ENCODE data around the gene TLK1. TPM values are rescaled to one million over a fixed set of nuclear protein-coding genes. Genes with fewer than 3 reads are reported as not detected.

TLK1 gene
- total and polyA plus RNA-seq, 10 of the 15 experiments (the other 5 are each of a cell fraction or from before 2014, with no cell fraction given): 25.1 to 126 (median 57.3) TPM

DNA sequence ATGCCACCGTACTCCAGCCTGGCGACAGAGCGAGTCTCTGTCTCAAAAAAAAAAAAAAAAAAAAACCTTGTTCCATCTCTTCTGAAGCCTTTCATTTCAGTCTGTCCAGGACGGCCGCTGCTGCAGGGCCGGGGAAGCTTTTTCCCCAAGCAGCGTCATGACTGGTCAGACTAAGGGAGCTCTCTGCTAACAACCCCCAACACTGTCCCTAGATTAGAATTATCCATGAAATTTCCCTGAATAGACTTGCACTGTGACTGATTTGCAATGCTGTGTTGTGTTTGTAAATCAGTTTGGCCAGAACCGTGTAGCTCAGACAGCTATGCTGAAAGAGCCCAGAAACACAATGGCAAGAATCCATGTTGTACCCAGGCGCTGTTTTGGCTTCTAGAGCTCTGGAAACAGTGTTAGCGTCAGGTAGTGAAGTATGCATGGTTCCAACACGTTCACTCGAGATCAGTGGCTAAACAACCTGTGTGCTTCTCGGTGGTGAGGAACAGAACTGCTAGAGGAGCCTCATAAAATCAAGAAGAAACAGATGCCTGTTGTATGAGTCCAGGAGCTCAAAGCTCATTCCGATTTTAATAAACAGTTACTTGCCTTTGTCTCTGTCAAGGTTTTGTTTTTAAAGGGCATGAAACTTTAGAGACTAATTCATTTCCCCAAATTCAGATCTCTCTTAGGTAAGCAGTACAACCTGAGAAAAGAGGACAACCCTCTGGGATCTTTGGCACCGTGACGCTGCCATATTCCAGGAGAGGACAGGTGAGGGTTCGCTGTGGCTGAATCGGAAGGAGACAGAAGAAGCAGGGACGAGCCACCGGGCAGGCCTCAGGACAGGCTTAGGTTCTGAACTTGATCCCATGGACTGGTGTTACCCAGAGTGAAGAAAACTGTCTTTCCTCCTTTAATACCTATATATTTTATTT is 188.1 kb downstream of the TLK1 start (continued):
- TF ChIP-seq, protein P1, sequence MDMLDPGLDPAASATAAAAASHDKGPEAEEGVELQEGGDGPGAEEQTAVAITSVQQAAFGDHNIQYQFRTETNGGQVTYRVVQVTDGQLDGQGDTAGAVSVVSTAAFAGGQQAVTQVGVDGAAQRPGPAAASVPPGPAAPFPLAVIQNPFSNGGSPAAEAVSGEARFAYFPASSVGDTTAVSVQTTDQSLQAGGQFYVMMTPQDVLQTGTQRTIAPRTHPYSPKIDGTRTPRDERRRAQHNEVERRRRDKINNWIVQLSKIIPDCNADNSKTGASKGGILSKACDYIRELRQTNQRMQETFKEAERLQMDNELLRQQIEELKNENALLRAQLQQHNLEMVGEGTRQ (IDR thresholded peaks at IDR 0.05; ENCODE audit: borderline replicate concordance, low read depth, low read length): no peak
- no peak for TF ChIP-seq JUND (IDR thresholded peaks at IDR 0.05; ENCODE audit: low read depth, low read length)

DNA sequence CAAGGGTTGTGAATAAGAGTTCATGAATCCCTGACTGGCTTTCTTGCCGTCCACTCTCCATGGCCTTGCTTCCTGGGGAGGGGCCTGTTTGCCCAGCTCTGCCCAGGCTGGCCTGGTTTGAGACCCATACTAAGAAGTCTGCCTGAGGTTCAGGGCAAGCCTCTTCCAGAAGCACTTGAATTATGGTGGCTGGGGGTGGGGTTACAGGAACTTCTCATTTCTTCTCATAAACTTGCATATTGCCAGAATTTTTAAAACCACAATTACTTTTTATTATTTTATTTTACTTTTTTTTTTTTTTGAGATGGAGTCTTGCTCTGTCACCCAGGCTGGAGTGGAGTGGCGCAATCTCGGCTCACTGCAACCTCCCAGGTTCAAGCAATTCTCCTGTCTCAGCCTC is 189.6 kb downstream of the TLK1 start:
- H2AFZ ChIP-seq (ENCODE audit: control insufficient read depth, low read depth, low read length): no peak overlapping the region
- FAIRE-seq: no peak
- H3K4me3 ChIP-seq: no peak overlapping the region
- H3K9ac ChIP-seq (ENCODE audit: control insufficient read depth, insufficient read depth, low read length): no peak overlapping the region
- H3K27ac ChIP-seq (ENCODE audit: control insufficient read depth, insufficient read depth): no peak overlapping the region
- no TSS peak for BruUV-seq (replicated peaks)
- no peak for ATAC-seq
- intact Hi-C loops (cut with micrococcal nuclease; ENCODE audit: unreplicated experiment) (loop anchor here (5.0 kb wide), 3 partner anchors 351 to 601 kb away; partner anchors contain the start of genes DCAF17 and METTL8), in situ Hi-C loops (cut with MboI) (loop anchor here (10.0 to 25.0 kb wide), 2 partner anchors 466 to 1134 kb away; partner anchors contain the start of genes DCAF17, DLX2 and METTL8)
- H3K4me1 ChIP-seq (ENCODE audit: control insufficient read depth, insufficient read depth, low read length): peaks cover 10% of the 10 kb centered on the region
- no peak for TF ChIP-seq JUND (IDR thresholded peaks at IDR 0.05; ENCODE audit: low read depth, low read length)
- TF ChIP-seq ZZZ3 (IDR thresholded peaks at IDR 0.05; ENCODE audit: control insufficient read depth, insufficient read length, low read depth): no peak
- no peak for TF ChIP-seq POLR2AphosphoS5 (IDR thresholded peaks at IDR 0.05; ENCODE audit: low read length)
- no peak for TF ChIP-seq IKZF1 (conservative IDR thresholded peaks at IDR 0.05)
- TF ChIP-seq, protein P2, sequence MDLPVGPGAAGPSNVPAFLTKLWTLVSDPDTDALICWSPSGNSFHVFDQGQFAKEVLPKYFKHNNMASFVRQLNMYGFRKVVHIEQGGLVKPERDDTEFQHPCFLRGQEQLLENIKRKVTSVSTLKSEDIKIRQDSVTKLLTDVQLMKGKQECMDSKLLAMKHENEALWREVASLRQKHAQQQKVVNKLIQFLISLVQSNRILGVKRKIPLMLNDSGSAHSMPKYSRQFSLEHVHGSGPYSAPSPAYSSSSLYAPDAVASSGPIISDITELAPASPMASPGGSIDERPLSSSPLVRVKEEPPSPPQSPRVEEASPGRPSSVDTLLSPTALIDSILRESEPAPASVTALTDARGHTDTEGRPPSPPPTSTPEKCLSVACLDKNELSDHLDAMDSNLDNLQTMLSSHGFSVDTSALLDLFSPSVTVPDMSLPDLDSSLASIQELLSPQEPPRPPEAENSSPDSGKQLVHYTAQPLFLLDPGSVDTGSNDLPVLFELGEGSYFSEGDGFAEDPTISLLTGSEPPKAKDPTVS (IDR thresholded peaks at IDR 0.05; ENCODE audit: low read depth, low read length): no peak
- TF ChIP-seq CREB1 (IDR thresholded peaks at IDR 0.05; ENCODE audit: low read depth): no peak
- no peak for TF ChIP-seq SIN3A (IDR thresholded peaks at IDR 0.05; ENCODE audit: low read depth, low read length)
- no peak for TF ChIP-seq RCOR1 (conservative IDR thresholded peaks at IDR 0.05; ENCODE audit: low read depth, low read length)
- TF ChIP-seq IRF4 (IDR thresholded peaks at IDR 0.05; ENCODE audit: low read depth, low read length): no peak
- TF ChIP-seq, protein P3, sequence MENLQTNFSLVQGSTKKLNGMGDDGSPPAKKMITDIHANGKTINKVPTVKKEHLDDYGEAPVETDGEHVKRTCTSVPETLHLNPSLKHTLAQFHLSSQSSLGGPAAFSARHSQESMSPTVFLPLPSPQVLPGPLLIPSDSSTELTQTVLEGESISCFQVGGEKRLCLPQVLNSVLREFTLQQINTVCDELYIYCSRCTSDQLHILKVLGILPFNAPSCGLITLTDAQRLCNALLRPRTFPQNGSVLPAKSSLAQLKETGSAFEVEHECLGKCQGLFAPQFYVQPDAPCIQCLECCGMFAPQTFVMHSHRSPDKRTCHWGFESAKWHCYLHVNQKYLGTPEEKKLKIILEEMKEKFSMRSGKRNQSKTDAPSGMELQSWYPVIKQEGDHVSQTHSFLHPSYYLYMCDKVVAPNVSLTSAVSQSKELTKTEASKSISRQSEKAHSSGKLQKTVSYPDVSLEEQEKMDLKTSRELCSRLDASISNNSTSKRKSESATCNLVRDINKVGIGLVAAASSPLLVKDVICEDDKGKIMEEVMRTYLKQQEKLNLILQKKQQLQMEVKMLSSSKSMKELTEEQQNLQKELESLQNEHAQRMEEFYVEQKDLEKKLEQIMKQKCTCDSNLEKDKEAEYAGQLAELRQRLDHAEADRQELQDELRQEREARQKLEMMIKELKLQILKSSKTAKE (IDR thresholded peaks at IDR 0.05; ENCODE audit: low read depth, poor library complexity, severe bottlenecking): no peak
- TF ChIP-seq SIX5 (IDR thresholded peaks at IDR 0.05; ENCODE audit: low read depth, low read length, severe bottlenecking): no peak
- DNase-seq (ENCODE audit: low read depth, low spot score): no peak
- H3K9me3 ChIP-seq (replicated peaks; ENCODE audit: control insufficient read depth, insufficient read depth, low read length): no peaks in the 10 kb centered on the region
- no peaks in the 10 kb centered on the region; the same call in 1 of the 2 replicates for H3K79me2 ChIP-seq (ENCODE audit: control insufficient read depth, insufficient read depth, low read length)
- ChIA-PET POLR2A (no interaction called here), CTCF (interaction anchor here (0.7 to 2.5 kb wide), 2 partner anchors 41 to 50 kb away, joined by 3 to 46 read pairs; partner anchors contain the start of gene GORASP2), RAD21 (ENCODE audit: unreplicated experiment) (no interaction called here), SMC1A (ENCODE audit: uncharacterized antibody, unreplicated experiment) (no interaction called here)
- H4K20me1 ChIP-seq (ENCODE audit: control insufficient read depth, insufficient read depth): no peaks in the 10 kb centered on the region
- H3K4me2 ChIP-seq (ENCODE audit: control insufficient read depth, insufficient read depth): no peak overlapping the region
- 100% methylated on average over 1 of the region's 3 CpGs for WGBS (ENCODE audit: insufficient coverage, insufficient replicate concordance, low lambda C conversion rate, missing lambda C conversion rate)
- H3K36me3 ChIP-seq (ENCODE audit: control insufficient read depth in 2 of 2, insufficient read depth in 2 of 2, low read length in 1 of 2): peaks cover 0 to 5% of the 10 kb centered on the region in 2 experiments; a peak in 2 of 4 replicates
- no peaks in the 10 kb centered on the region for H3K27me3 ChIP-seq (replicated peaks in 1 of 2; ENCODE audit: control insufficient read depth in 2 of 2, insufficient read depth in 2 of 2, low read length in 1 of 2)
